ENCODE measurements around the gene PHLDB3.

DNA sequence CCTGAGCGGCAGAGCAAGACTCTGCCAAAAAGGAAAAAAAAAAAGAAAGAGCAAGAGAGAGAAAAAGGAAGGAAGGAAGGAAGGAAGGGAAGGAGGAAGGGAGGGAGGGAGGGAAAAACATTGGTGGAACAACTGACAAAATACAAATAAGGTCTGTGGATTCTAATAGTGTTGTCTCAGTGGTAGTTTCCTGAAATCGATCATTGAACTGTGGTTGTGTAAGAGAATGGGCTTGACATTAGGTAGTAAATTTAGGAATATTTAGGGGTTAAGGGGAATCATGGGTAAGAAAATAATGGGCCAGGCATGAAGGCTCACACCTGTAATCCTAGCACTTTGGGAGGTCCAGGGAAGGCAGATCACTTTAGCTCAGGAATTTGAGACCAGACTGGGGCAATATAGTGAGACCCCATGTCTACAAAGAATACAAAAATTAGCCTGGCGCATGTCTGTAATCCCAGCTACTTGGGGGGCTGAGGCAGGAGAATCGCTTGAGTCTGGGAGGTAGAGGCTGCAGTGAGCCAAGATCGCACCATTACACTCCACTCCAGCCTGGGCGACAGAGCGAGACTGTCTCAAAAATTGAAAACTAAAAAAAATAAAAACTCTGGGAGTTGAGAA, 14.5 kb downstream of the PHLDB3 start:
- TF ChIP-seq, protein P1, sequence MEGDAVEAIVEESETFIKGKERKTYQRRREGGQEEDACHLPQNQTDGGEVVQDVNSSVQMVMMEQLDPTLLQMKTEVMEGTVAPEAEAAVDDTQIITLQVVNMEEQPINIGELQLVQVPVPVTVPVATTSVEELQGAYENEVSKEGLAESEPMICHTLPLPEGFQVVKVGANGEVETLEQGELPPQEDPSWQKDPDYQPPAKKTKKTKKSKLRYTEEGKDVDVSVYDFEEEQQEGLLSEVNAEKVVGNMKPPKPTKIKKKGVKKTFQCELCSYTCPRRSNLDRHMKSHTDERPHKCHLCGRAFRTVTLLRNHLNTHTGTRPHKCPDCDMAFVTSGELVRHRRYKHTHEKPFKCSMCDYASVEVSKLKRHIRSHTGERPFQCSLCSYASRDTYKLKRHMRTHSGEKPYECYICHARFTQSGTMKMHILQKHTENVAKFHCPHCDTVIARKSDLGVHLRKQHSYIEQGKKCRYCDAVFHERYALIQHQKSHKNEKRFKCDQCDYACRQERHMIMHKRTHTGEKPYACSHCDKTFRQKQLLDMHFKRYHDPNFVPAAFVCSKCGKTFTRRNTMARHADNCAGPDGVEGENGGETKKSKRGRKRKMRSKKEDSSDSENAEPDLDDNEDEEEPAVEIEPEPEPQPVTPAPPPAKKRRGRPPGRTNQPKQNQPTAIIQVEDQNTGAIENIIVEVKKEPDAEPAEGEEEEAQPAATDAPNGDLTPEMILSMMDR (IDR thresholded peaks at IDR 0.05 in 8 of 11, conservative IDR thresholded peaks at IDR 0.05 in 3 of 11), result no peak
- no peak for TF ChIP-seq POLR2A (IDR thresholded peaks at IDR 0.05)
